GM18505 (cell line): ENCODE data around the gene BLNK.

Source experiments
- ATAC-seq: cut with Tn5 transposase; IDR thresholded peaks from one replicate; pipeline ENCODE4 v1.9.1; 2021; ENCODE audit not compliant: unreplicated experiment
- POLR2A ChIP-seq: IDR thresholded peaks from 4 replicates; pipeline ENCODE4 v1.6.1; 2011; ENCODE audit warnings: borderline replicate concordance; ENCODE audit not compliant: insufficient read depth, insufficient read length; ENCODE audit errors: extremely low read depth

BLNK gene

DNA sequence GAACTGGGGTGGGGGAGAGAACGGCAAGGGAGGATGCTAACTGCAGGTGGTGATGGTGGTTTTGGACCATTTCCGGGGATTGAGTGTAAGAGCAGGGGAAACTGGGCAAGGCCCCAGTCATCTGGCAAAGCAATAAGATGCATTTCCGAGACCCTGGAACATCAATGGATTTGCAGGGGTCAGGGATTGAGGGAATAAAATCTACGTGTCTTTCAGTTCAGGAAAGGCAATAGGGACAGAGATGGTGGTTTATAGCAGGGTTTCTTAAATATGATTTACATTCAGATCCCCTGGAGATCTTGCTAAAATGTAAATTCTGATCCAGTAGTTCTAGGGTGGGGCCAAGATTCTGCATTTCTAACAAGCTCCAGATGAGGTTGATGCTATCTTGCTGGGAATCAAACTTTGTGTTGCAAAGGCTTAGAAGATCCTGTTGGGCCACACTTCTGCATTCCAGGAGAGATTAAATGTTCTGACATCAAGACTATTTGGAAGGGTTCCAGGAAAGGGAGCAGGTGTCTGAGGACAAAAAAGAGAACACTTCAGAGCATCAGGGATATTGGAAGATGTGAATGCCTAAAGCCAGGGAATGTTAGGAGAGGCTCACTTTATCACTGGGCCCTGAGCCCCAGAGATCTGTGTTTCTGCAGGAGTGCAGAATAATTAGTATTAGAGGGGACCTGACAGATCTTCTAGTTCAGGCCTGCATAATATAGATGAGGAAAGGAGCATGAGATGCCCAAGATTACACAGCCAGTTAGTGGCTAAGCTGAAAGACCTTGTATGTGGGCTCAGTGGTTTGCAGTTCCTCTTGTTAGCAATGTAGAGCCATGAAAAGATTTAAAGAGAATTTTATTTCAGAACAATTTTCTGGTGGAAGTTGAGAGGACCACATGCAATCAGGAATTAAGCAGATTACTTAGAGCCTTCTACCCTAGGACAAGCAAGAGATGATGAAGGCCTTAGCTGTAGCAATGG, 32.4 kb downstream of the BLNK start:
- no peak for TF ChIP-seq POLR2A
- ATAC-seq: no peak

DNA sequence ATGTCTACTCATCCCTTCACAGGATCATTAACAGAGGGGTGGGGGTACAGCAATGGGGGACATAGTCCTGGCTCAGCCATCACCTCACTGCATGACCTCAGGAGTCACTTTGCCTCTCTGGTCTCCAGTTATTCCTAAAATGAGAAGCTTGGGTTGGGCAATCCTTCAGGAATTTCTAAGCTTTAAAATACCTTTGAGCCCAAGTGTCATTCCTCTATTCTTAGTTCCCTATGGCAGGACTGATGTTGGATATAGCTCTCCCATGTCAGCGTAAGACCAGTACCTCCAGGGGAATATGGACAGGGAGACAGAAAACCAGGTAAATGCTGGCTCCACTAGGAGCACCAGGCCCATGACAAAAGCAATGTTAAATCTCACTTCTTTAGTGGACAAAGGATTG, 34.5 kb downstream of the BLNK start:
- no peak for ATAC-seq
- no peak for TF ChIP-seq POLR2A

DNA sequence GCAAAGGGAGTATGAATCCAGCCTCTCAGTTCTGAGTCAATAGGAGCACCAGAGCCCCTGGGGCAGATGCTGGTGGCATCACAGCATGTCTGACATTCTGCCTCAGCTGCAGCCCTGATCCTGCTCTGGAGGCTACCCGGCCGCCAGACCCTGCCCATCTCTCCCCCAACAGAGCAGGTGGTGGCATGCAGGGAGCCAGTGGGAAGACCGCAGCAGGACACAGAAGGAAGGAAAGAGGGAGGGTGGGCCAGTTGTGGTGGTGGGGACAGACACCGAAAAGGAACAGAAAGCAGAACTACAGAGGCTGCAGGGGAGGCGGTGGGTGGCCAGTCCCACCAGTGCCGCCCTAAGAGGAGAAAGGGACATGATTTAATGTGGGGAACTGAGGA, 35.3 kb downstream of the BLNK start:
- TF ChIP-seq POLR2A: no peak
- no peak for ATAC-seq

DNA sequence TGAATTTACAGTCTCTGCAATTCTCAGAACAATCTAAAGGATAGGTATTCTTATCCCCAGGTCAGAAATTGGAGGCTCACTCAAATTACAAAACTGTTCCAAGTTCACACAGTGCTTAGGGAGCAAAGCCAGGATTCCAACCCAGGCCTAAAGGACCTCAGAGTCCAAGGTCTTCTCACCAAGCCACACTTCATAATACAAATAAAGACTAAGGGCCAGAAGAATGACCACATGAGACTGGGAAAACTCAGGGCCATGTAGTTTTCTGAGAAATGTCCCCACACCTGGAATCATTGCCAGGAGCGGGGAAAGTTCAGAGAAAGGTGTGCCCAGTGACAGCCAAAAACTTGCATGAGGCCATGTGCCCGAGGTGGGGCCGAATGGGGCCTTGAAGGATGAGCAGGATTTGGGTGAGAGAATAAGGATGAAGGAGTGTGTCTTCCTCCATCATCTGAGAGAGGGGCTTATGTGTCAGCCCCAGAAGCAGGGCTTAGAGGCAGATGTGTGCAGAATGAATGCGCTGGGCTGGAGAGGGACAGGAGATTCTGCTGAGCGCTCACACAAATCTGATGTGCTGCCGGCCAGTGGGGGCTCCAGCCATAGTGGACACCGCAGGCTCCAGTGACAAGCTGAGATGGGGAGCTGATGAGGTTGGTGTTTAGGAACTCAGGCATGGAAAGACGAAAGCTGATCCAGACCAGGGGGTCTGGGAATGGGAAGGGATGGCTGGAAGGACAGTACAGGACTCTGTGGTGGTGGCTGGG, 35.9 kb downstream of the BLNK start:
- ATAC-seq: no peak
- TF ChIP-seq POLR2A: no peak

DNA sequence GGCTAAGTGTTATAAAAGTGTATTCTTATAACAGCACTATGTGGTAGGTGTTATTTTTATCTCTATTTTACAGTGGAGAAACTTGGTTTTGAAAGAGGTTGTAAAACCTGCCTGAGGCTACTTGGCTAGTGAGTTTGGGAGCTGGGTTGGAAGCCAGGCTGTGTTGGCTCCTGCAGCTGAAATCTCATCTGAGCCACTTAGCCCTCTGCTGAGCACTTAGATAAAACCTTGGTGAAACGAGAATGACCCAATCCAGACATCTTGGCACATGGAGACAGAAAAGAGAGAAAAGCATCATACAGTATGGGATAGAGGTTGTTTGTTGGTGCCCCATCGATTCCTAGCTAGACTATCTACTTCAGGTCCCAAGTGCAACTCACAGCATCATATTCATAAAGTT, 37.4 kb downstream of the BLNK start:
- no peak for ATAC-seq
- no peak for TF ChIP-seq POLR2A

DNA sequence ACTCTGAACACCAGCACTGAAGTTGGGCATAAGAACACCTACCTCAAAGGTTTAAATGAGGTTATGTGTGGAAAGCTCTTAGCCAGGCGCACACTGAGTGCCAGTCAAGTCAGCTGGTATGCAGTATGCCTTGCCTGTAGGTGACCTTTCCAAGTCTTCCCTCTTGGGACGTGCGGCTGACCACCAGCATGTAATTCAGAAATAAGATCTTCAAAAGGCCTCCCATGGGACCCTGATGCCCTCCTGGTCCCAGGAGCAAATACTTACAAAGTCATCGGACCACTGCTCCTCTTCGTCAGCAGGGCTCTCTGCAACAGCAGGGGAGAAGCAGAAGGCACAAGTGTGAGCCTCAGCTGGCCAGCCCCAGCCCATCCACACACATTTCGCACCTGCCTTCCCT, 40.8 kb downstream of the BLNK start:
- ATAC-seq: no peak
- TF ChIP-seq POLR2A: no peak

DNA sequence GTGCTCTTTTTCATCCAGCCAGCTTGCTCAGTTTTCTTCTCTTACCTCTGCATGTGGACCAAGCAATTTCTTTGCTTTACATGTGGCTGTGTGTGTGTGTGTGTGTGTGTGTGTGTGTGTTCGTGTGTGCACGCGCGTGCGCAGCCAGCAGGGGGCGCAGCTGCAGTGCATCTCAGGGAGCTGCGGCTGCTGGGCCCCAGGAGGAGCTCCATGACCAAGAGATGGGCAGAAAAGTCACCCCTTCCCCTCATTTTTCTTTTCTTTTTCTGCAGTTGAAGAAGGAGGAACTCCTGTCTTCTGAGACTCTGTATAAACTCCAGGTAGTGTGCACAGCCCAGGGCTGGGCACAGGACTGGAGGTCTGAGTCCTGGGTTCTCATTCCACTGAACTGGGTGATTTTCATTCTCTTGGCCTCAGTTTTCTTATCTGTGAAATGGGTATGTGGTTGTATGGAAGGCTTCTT, 41.8 kb downstream of the BLNK start:
- no peak for ATAC-seq
- no peak for TF ChIP-seq POLR2A

DNA sequence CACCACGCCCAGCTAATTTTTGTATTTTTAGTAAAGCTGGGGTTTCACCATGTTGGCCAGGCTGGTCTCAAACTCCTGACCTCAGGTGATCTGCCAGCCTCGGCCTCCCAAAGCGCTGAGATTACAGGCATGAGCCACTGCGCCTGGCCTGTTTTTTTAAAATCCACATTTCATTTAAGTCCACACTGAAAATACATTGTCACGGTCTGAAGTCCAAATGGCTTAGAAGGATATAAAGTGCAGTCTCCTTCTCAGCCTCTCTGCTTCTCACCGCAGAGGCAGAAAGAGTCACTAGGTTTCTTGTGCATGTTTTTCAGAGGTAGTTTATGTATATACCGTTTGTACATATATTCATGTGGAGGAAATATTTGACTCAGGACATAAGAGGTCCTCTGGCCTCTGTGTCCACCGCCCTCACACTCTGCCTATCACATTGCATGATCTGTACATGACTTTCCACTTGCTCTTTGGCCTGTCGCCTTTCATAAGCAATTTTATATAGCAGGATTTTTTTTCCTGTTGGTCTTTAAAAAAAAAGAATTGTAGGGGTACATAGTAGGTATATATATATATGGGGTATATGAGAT, 42.9 kb downstream of the BLNK start:
- TF ChIP-seq POLR2A: no peak
- no peak for ATAC-seq

DNA sequence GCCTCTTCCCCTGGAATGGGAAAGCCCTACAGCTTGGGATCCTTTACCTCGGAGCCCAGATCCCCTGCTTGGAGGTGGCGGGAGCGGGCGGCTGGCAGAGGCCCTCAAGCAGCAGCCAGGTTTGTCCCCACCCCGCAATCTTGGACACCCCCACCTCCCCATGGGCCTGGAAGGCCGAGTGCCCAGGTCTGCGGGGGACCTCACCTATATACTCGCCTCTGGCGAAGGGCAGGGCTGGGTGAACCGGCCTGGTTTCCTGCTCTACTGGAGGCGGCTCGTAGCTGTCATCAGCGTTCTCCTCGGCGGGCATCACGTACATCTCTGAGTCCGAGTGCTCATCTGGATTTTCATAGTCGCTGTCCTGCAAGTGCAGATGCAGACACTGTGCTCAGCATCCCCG, 44.2 kb downstream of the BLNK start:
- TF ChIP-seq POLR2A: no peak
- no peak for ATAC-seq

DNA sequence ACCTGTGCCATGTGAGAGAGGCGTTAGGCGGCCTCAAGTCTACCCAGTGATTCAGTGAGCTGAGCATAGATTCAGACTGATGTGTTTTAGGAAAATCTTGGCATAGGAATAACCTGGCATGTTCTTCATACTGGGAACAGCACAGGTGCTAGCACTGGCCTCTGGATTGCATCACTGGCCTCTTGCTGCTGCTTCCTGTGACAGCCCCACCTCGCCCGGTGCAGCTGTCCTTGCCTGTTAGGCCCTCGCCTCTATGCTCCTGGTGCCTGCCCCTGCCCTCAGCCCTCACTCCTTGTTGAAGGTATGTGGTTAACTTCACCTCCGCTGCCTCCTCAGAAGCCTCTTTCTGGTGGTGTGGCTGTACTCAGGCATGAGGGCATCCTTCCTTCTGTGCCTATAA, 46.2 kb downstream of the BLNK start:
- no peak for ATAC-seq
- TF ChIP-seq POLR2A: no peak

DNA sequence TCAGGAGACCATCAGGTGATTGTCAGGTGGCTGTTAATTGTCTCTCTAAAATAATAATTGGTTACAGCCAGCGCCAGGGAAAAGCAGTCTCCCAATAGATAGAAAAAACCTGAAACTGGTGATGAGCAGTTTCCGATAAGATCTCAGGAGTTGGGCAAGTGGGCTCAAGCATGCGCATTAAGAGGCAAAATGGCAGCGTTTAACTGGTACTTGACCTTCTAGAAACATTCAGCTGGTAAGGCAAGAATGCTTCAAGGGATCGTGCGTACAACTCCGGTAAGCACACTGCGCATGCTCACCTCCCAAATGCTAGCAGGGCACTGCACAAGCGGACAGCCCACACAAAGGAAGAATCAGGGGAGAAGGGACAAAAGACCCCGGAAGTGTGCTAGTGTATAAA, 48.5 kb downstream of the BLNK start:
- no peak for TF ChIP-seq POLR2A
- ATAC-seq: no peak

DNA sequence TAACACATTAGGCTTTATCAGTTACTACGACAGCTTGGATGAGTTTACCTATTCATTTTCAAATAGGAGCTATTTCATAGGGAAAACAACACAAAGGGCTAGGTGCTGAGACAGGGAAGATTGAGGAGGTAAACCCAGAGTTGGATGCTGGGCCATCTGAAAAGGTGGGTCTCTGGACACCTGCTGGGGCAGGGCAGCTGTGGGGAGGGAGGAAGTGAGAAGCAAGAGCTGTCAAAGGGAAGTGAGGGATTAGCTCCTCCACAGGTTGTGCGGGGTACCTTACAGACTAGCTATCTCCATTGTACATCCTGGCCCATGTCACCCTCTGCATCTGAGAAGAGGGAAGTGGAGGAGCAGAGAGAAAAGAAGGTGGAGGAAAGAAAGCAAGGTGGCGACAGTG, 48.9 kb downstream of the BLNK start:
- no peak for TF ChIP-seq POLR2A
- ATAC-seq: no peak

DNA sequence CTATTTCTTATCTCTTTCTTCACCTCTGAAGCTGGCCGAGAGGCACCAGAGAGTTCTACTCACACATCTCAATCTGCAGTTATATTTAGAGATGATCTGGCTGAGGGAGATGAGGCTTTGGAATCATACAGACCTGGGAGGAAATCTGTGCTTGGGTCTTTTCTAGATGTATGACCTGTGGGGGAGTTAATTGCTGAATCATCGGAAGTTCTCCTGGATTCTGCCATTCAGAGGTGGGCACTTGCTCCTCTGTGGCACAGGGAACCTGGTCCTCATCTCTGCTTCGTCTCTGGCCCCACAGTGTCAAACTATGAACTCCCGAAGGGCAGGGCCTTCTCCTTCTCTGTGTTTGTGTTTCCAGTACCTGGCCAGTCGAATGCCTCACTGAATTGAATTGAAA, 52.5 kb downstream of the BLNK start:
- TF ChIP-seq POLR2A: no peak
- no peak for ATAC-seq
